Naive B cell (primary cell): ENCODE results near the gene RSBN1L. TPM values are rescaled to one million over a fixed set of nuclear protein-coding genes. Genes with fewer than 3 reads are reported as not detected.
A peak's percentile ranks its signal among the peaks of the same experiment; 100 is the strongest.
"Not testable (repeated sequence)": the region's sequence is repeated elsewhere in the genome, so short reads cannot be mapped to it uniquely, and the experiment has no call there.

Experiments used
- ATAC-seq, 2 donors: fragments of 150-1000 bp; cut with Tn5 transposase; 2 replicates each; pipeline ENCODE4 v1.10.0; 2021; ENCODE audit warnings: low read depth in 2 of 2, mild to moderate bottlenecking in 2 of 2, moderate library complexity in 2 of 2
- DNase-seq: peaks from one replicate; pipeline ENCODE4 v3.0.0; 2022
- H3K27ac Mint-ChIP-seq, 6 donors: one replicate each; pipeline ENCODE4 v1.8.0; 2020 to 2022; ENCODE audit warnings: mild to moderate bottlenecking in 6 of 6, mixed read lengths in 6 of 6, moderate library complexity in 5 of 6, inconsistent platforms in 2 of 6
- H3K27me3 Mint-ChIP-seq, 3 donors: one replicate each; pipeline ENCODE4 v1.8.0; 2021 to 2022; ENCODE audit warnings: mixed read lengths in 3 of 3, mild to moderate bottlenecking in 1 of 3
- H3K36me3 Mint-ChIP-seq, 2 donors: one replicate each; pipeline ENCODE4 v1.8.0; 2020 to 2022; ENCODE audit warnings: mixed read lengths in 2 of 2, inconsistent platforms in 1 of 2, mild to moderate bottlenecking in 1 of 2
- H3K4me1 Mint-ChIP-seq, 3 donors: one replicate each; pipeline ENCODE4 v1.8.0; 2020 to 2022; ENCODE audit warnings: mixed read lengths in 3 of 3, inconsistent platforms in 1 of 3, mild to moderate bottlenecking in 1 of 3, moderate library complexity in 1 of 3
- H3K4me3 Mint-ChIP-seq, 8 donors: one replicate each; pipeline ENCODE4 v1.8.0; 2020 to 2022; ENCODE audit warnings: mild to moderate bottlenecking in 8 of 8, mixed read lengths in 8 of 8, moderate library complexity in 8 of 8, inconsistent platforms in 2 of 8
- H3K9me3 Mint-ChIP-seq, 7 donors: one replicate each; pipeline ENCODE4 v1.8.0; 2020 to 2022; ENCODE audit warnings: mixed read lengths in 7 of 7, mild to moderate bottlenecking in 5 of 7, inconsistent platforms in 2 of 7, moderate library complexity in 1 of 7
- polyA plus RNA-seq, 6 donors: library from polyadenylated mRNA; unstranded; fragments of 300-500 nt; fragmentation: Illumina TruSeq; gene quantifications; one replicate each; pipeline ENCODE4 v1.2.3, GENCODE V29; 2021; ENCODE audit warnings: low read depth in 6 of 6

The RSBN1L gene
- polyA plus RNA-seq, 6 donors from 2014 or later, result 4.8 to 10.1 (median 9.2) TPM

DNA sequence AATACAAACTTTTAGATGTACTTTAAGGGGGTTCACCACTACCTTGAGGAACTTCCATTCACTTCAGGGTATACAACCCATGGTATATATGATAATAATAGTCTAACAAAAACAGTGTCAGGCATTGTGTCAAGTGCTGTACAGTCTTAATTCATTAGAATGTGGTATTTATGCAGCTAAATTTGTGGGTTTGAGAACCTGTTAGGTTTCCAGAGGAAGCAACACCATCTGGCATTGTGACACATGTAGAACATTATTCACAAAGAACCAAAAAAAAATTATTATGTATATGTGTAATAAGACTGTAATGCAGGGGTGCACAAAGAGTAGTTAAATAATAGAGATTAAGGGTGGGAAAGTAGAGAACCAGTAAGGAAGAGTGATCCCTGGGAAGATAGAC, 75.6 kb downstream of the RSBN1L start:
- peak overlapping the region in 4 of 6 donors; percentile 1 to 73 (median 36) for H3K27ac Mint-ChIP-seq

DNA sequence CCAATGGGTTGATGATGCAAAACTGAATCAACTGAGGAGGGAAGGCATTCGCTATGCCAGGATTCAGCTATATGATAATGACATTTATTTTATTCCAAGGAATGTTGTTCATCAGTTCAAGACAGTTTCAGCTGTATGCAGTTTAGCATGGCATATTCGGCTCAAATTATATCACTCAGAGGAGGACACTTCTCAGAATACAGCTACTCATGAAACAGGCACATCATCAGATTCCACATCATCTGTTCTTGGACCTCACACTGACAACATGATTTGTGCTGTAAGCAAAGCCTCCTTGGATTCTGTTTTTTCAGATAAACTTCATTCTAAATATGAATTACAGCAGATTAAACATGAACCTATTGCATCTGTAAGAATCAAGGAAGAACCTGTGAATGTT, 82.3 kb downstream of the RSBN1L start:
- ATAC-seq, result no peak
- Mint-ChIP-seq H3K27ac (peak overlapping the region in 2 of 6 donors; percentile 28 to 39), H3K27me3 (no peaks in the 10 kb centered on the region), H3K4me1 (peaks cover 0 to 1% (median 0%) of the 10 kb centered on the region in 3 donors), H3K36me3 (peaks cover 21 to 37% of the 10 kb centered on the region in 2 donors), H3K4me3 (no peak overlapping the region), H3K9me3 (peaks cover 0 to 6% (median 3%) of the 10 kb centered on the region in 7 donors)
- DNase-seq, result no peak

More for the DNA sequence above, 75.6 kb downstream of the RSBN1L start:
- Mint-ChIP-seq H3K4me1 (peaks cover under 1 to 11% (median 9%) of the 10 kb centered on the region in 3 donors), H3K9me3 (peaks cover 0 to 6% (median 1%) of the 10 kb centered on the region in 7 donors), H3K27me3 (no peaks in the 10 kb centered on the region), H3K4me3 (no peak overlapping the region), H3K36me3 (peaks cover 23 to 33% of the 10 kb centered on the region in 2 donors)
- no peak for DNase-seq
- no peak for ATAC-seq

- Mint-ChIP-seq H3K36me3 (peaks cover 7 to 36% of the 10 kb centered on the region in 2 donors), H3K9me3 (peaks cover 0 to 7% (median 0%) of the 10 kb centered on the region in 7 donors), H3K4me1 (peaks cover 3 to 10% (median 4%) of the 10 kb centered on the region in 3 donors), H3K4me3 (no peak overlapping the region), H3K27me3 (no peaks in the 10 kb centered on the region), H3K27ac (peak overlapping the region in 3 of 6 donors; percentile 17 to 60 (median 47))
- no peak for DNase-seq
- no peak for ATAC-seq
Observed at GRCh38 chr7:77782383-77782782, 86.1 kb downstream of the RSBN1L start.

- peaks cover 7 to 34% of the 10 kb centered on the region in 2 donors for H3K36me3 Mint-ChIP-seq
Observed at GRCh38 chr7:77783111-77783510, 86.9 kb downstream of the RSBN1L start.

GRCh38 chr7:77783545-77783944, 87.3 kb downstream of the RSBN1L start:
- peaks cover 0 to 7% (median 0%) of the 10 kb centered on the region in 7 donors for H3K9me3 Mint-ChIP-seq
- no peak for DNase-seq
- no peak for ATAC-seq
- H3K27ac Mint-ChIP-seq, result peak overlapping the region in 1 of 6 donors; percentile 28
- no peak overlapping the region for H3K4me3 Mint-ChIP-seq
- no peaks in the 10 kb centered on the region for H3K27me3 Mint-ChIP-seq
- H3K36me3 Mint-ChIP-seq, result peaks cover 7 to 30% of the 10 kb centered on the region in 2 donors
- H3K4me1 Mint-ChIP-seq, result peaks cover 5 to 12% (median 6%) of the 10 kb centered on the region in 3 donors

More at GRCh38 chr7:77783111-77783510, 86.9 kb downstream of the RSBN1L start:
- no peak for DNase-seq
- Mint-ChIP-seq H3K4me1 (peaks cover 4 to 10% (median 5%) of the 10 kb centered on the region in 3 donors), H3K27ac (peak overlapping the region in 1 of 6 donors; percentile 11), H3K9me3 (peaks cover 0 to 7% (median 0%) of the 10 kb centered on the region in 7 donors), H3K27me3 (no peaks in the 10 kb centered on the region), H3K4me3 (no peak overlapping the region)
- no peak for ATAC-seq

DNA sequence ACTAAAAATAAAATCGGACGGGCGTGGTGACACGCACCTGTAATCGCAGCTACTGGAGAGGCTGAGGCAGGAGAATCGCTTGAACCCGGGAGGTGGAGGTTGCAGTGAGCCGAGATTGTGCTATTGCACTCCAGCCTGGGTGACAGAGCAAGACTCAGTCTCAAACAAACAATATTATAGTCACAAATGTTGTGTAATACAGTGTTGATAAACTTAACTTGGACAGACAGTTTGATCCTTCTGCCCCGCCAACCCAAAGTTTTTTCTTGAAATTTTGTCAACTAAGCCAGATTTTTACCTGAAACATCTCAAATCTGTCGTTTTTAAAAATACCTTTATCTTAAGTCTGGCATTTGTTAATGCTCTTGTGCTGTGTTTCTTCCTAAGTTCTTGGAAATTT, 88.2 kb downstream of the RSBN1L start:
- not testable (repeated sequence) for H3K27me3 Mint-ChIP-seq, DNase-seq

GRCh38 chr7:77786018-77786417, 89.8 kb downstream of the RSBN1L start:
- Mint-ChIP-seq H3K27me3 (no peaks in the 10 kb centered on the region), H3K36me3 (peaks cover 7 to 21% of the 10 kb centered on the region in 2 donors), H3K27ac (peak overlapping the region in 1 of 6 donors; percentile 69), H3K4me1 (peaks cover 5 to 15% (median 8%) of the 10 kb centered on the region in 3 donors), H3K9me3 (peaks cover 0 to 7% (median 0%) of the 10 kb centered on the region in 7 donors), H3K4me3 (no peak overlapping the region)
- DNase-seq (no peak), ATAC-seq (no peak)

More for the DNA sequence above, 88.2 kb downstream of the RSBN1L start:
- peaks cover 5 to 15% (median 8%) of the 10 kb centered on the region in 3 donors for H3K4me1 Mint-ChIP-seq
- H3K36me3 Mint-ChIP-seq, result peaks cover 7 to 26% of the 10 kb centered on the region in 2 donors
- H3K27ac Mint-ChIP-seq, result peak overlapping the region in 1 of 6 donors; percentile 63
- not testable (repeated sequence) for H3K9me3 Mint-ChIP-seq, H3K4me3 Mint-ChIP-seq, ATAC-seq

DNA sequence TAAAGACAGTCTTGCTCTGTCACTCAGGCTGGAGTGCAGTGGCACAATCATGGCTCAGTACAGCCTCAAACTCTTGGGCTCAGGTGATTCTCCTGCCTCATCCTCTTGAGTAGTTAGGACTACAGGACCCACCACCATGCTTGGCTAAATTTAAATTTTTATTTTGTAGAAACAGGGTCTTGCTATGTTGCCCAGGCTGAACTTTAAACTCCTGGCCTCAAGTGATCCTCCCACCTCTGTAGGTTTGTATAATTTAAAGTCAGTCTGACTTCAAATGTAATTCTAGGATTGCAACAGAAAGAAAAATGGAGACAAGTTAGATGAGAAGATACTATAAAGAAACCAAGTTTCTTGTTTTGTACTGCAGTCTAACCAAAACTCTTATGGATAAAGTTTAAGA, 90.5 kb downstream of the RSBN1L start:
- Mint-ChIP-seq H3K27ac (peak overlapping the region in 2 of 6 donors; percentile 33), H3K27me3 (no peaks in the 10 kb centered on the region), H3K4me1 (peaks cover 5 to 15% (median 8%) of the 10 kb centered on the region in 3 donors), H3K9me3 (peaks cover 0 to 7% (median 0%) of the 10 kb centered on the region in 7 donors), H3K4me3 (no peak overlapping the region), H3K36me3 (peaks cover 7 to 20% of the 10 kb centered on the region in 2 donors)
- DNase-seq, result no peak
- ATAC-seq, result no peak

GRCh38 chr7:77788327-77788902, 92.2 kb downstream of the RSBN1L start:
- no peak overlapping the region for H3K4me3 Mint-ChIP-seq
- H3K9me3 Mint-ChIP-seq, result peaks cover 0 to 7% (median 0%) of the 10 kb centered on the region in 7 donors
- peak overlapping the region in 3 of 6 donors; percentile 9 to 16 (median 14) for H3K27ac Mint-ChIP-seq
- peaks cover 7 to 15% of the 10 kb centered on the region in 2 donors for H3K36me3 Mint-ChIP-seq
- no peak for ATAC-seq
- no peak for DNase-seq
- no peaks in the 10 kb centered on the region for H3K27me3 Mint-ChIP-seq
- peaks cover 8 to 15% (median 9%) of the 10 kb centered on the region in 3 donors for H3K4me1 Mint-ChIP-seq

DNA sequence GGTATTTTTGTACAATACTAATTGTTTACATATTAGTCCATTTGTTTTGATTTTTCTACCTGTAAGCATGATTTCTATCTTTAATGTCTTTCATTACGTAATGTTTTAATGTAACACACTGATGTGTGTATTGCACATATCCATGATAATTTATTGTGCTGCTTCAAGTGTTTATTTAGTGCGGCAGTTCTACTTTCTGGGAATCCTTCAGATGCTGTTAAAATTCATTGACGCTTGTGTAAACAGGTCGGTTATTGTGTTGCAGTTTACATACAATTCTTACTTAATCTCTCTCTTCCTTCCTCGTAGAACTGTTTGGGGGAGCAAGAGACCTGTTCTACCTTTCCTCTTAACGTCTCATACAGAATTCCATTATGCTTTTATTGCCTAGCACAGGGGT, 95.1 kb downstream of the RSBN1L start:
- no peak for DNase-seq
- H3K36me3 Mint-ChIP-seq, result peaks cover 0 to 9% of the 10 kb centered on the region in 2 donors
- no peak overlapping the region for H3K4me3 Mint-ChIP-seq
- no peaks in the 10 kb centered on the region for H3K9me3 Mint-ChIP-seq
- no peak for ATAC-seq
- peaks cover 11 to 32% (median 31%) of the 10 kb centered on the region in 3 donors for H3K4me1 Mint-ChIP-seq
- no peaks in the 10 kb centered on the region for H3K27me3 Mint-ChIP-seq
- peak overlapping the region in 2 of 6 donors; percentile 18 to 49 for H3K27ac Mint-ChIP-seq

GRCh38 chr7:77791956-77792355, 95.7 kb downstream of the RSBN1L start:
- ATAC-seq (no peak), DNase-seq (no peak)
- peaks cover 0 to 9% of the 10 kb centered on the region in 2 donors for H3K36me3 Mint-ChIP-seq
- peaks cover 15 to 38% (median 37%) of the 10 kb centered on the region in 3 donors for H3K4me1 Mint-ChIP-seq
- no peaks in the 10 kb centered on the region for H3K27me3 Mint-ChIP-seq
- peak overlapping the region in 1 of 6 donors; percentile 18 for H3K27ac Mint-ChIP-seq
- H3K4me3 Mint-ChIP-seq, result no peak overlapping the region
- H3K9me3 Mint-ChIP-seq, result no peaks in the 10 kb centered on the region

DNA sequence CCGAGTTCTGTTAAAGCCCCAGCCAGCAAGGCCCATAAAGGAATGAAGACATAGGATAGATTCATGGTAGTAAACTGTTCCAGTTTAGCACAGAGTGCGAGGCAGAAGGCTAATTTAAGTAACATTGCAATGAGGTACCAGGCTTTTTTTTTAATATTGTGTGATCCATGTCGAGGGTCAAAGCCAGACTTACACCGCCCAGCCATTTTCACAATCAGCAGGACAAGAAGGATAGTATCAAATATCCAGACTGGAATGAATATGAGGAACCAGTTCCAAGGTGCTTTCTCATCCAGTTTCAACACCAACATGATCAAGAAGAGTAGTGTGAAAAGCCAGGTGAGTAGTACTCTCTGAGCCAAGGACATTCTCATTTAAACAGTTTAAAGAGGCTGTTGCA, 97.7 kb downstream of the RSBN1L start:
- DNase-seq, result no peak
- Mint-ChIP-seq H3K4me1 (peaks cover 24 to 50% (median 43%) of the 10 kb centered on the region in 3 donors), H3K27me3 (no peaks in the 10 kb centered on the region), H3K9me3 (no peaks in the 10 kb centered on the region), H3K36me3 (peaks cover 0 to 9% of the 10 kb centered on the region in 2 donors), H3K27ac (no peak overlapping the region), H3K4me3 (peak overlapping the region in 2 of 8 donors; percentile 42 to 69)
- ATAC-seq, result no peak

DNA sequence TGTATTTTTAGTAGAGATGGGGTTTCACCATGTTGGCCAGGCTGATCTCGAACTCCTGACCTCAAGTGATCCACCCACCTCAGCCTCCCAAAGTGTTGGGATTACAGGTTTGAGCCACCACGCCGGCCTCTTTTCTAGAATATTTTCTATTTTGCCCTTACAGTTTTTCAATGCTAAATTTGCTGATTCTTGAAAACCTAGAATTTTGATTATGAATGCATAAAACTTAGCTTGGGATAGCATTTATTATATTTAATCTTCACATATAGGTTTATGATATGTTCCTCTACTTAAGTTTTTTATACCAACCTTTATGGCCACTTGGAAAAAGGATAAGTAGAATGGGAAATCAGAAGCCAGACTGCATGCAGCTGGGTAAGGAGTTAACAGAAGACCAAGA, 99.8 kb downstream of the RSBN1L start:
- DNase-seq (no peak), ATAC-seq (no peak)
- H3K36me3 Mint-ChIP-seq, result peaks cover 0 to 9% of the 10 kb centered on the region in 2 donors
- peaks cover 40 to 67% (median 62%) of the 10 kb centered on the region in 3 donors for H3K4me1 Mint-ChIP-seq
- H3K27me3 Mint-ChIP-seq, result no peaks in the 10 kb centered on the region
- peak overlapping the region in 6 of 8 donors; percentile 53 to 100 (median 93) for H3K4me3 Mint-ChIP-seq
- H3K9me3 Mint-ChIP-seq, result no peaks in the 10 kb centered on the region
- H3K27ac Mint-ChIP-seq, result peak overlapping the region in 3 of 6 donors; percentile 38 to 94 (median 85)

- Mint-ChIP-seq H3K4me3 (peak overlapping the region; percentile 88 to 100 (median 96)), H3K36me3 (peaks cover 0 to 9% of the 10 kb centered on the region in 2 donors), H3K27ac (peak overlapping the region in 3 of 6 donors; percentile 94 to 97 (median 97)), H3K27me3 (no peaks in the 10 kb centered on the region), H3K4me1 (peaks cover 45 to 75% (median 71%) of the 10 kb centered on the region in 3 donors), H3K9me3 (no peaks in the 10 kb centered on the region)
- DNase-seq (no peak), ATAC-seq (no peak)
Observed at GRCh38 chr7:77796960-77797359, 100.7 kb downstream of the RSBN1L start.
